Measurements from ENCODE around the gene EPHA2. TPM values are rescaled to one million over a fixed set of nuclear protein-coding genes. Genes with fewer than 3 reads are reported as not detected.
"Not testable (repeated sequence)": the region's sequence is repeated elsewhere in the genome, so short reads cannot be mapped to it uniquely, and the experiment has no call there.

The EPHA2 gene
- total RNA-seq, 1 donor from 2014 or later, result 25.0 TPM

GRCh38 chr1:16167331-16168143, 11.7 kb upstream of the EPHA2 start:
- Mint-ChIP-seq H3K4me1 (peaks cover 52% of the 10 kb centered on the region), H3K9me3 (no peaks in the 10 kb centered on the region), H3K36me3 (ENCODE audit: low read depth) (no peaks in the 10 kb centered on the region), H3K27me3 (ENCODE audit: low read depth) (no peaks in the 10 kb centered on the region), H3K4me3 (peak overlapping the region; percentile 75), H3K27ac (ENCODE audit: unreplicated experiment) (no peak overlapping the region)
- DNase-seq (ENCODE audit: low read depth, low spot score), result peak; percentile 70
- no peak for TF ChIP-seq CTCF (conservative IDR thresholded peaks at IDR 0.05)

GRCh38 chr1:16166117-16166516, 10.2 kb upstream of the EPHA2 start:
- Mint-ChIP-seq H3K9me3 (no peaks in the 10 kb centered on the region), H3K36me3 (ENCODE audit: low read depth) (no peaks in the 10 kb centered on the region), H3K27ac (ENCODE audit: unreplicated experiment) (peak overlapping the region; percentile 85), H3K4me1 (peaks cover 62% of the 10 kb centered on the region), H3K4me3 (peak overlapping the region; percentile 81), H3K27me3 (ENCODE audit: low read depth) (no peaks in the 10 kb centered on the region)
- no peak for TF ChIP-seq CTCF (conservative IDR thresholded peaks at IDR 0.05)
- no peak for DNase-seq (ENCODE audit: low read depth, low spot score)

GRCh38 chr1:16165548-16165947, 9.7 kb upstream of the EPHA2 start:
- TF ChIP-seq CTCF (conservative IDR thresholded peaks at IDR 0.05), result no peak
- Mint-ChIP-seq H3K36me3 (ENCODE audit: low read depth) (no peaks in the 10 kb centered on the region), H3K4me1 (peaks cover 62% of the 10 kb centered on the region), H3K4me3 (peak overlapping the region; percentile 81), H3K9me3 (no peaks in the 10 kb centered on the region), H3K27ac (ENCODE audit: unreplicated experiment) (peak overlapping the region; percentile 43), H3K27me3 (ENCODE audit: low read depth) (no peaks in the 10 kb centered on the region)
- no peak for DNase-seq (ENCODE audit: low read depth, low spot score)

- Mint-ChIP-seq H3K4me3 (peak overlapping the region; percentile 81), H3K27me3 (ENCODE audit: low read depth) (no peaks in the 10 kb centered on the region), H3K36me3 (ENCODE audit: low read depth) (no peaks in the 10 kb centered on the region), H3K27ac (ENCODE audit: unreplicated experiment) (no peak overlapping the region), H3K9me3 (no peaks in the 10 kb centered on the region), H3K4me1 (peaks cover 62% of the 10 kb centered on the region)
- no peak for TF ChIP-seq CTCF (conservative IDR thresholded peaks at IDR 0.05)
- no peak for DNase-seq (ENCODE audit: low read depth, low spot score)
Measured at GRCh38 chr1:16165073-16165364, 9.2 kb upstream of the EPHA2 start.

- DNase-seq (ENCODE audit: low read depth, low spot score), result no peak
- Mint-ChIP-seq H3K4me1 (peaks cover 62% of the 10 kb centered on the region), H3K9me3 (no peaks in the 10 kb centered on the region), H3K27me3 (ENCODE audit: low read depth) (no peaks in the 10 kb centered on the region), H3K4me3 (peak overlapping the region; percentile 58), H3K36me3 (ENCODE audit: low read depth) (no peaks in the 10 kb centered on the region), H3K27ac (ENCODE audit: unreplicated experiment) (peak overlapping the region; percentile 36)
- no peak for TF ChIP-seq CTCF (conservative IDR thresholded peaks at IDR 0.05)
Measured at GRCh38 chr1:16164213-16165072, 8.6 kb upstream of the EPHA2 start.

GRCh38 chr1:16163608-16164212, 7.8 kb upstream of the EPHA2 start:
- peak overlapping the region; percentile 54 for H3K4me3 Mint-ChIP-seq
- H3K4me1 Mint-ChIP-seq, result peaks cover 56% of the 10 kb centered on the region
- not testable (repeated sequence) for H3K9me3 Mint-ChIP-seq; H3K36me3 Mint-ChIP-seq (ENCODE audit: low read depth); H3K27me3 Mint-ChIP-seq (ENCODE audit: low read depth); DNase-seq (ENCODE audit: low read depth, low spot score)
- peak overlapping the region; percentile 36 for H3K27ac Mint-ChIP-seq (ENCODE audit: unreplicated experiment)
